Colon (tissue), 2 donors: ENCODE measurements around the gene ITGB8.
"Not testable (repeated sequence)": the region's sequence is repeated elsewhere in the genome, so short reads cannot be mapped to it uniquely, and the experiment has no call there.

ENCODE experiments used
- FAIRE-seq: peaks from 2 replicates; lab custom pipeline; 2012; peaks lifted over from hg19 to GRCh38; lab: Jason Lieb, UNC
- donor health status: control.
- donor health status: control.

Gene ITGB8

GRCh38 chr7:20385126-20385525, 54.4 kb downstream of the ITGB8 start:
- FAIRE-seq: no peak

GRCh38 chr7:20388084-20388483, 57.4 kb downstream of the ITGB8 start:
- FAIRE-seq: no peak

- FAIRE-seq: not testable (repeated sequence)
These were observed 58.5 kb downstream of the ITGB8 start for GRCh38 chr7:20389192-20389591.

GRCh38 chr7:20393021-20393610, 62.4 kb downstream of the ITGB8 start:
- FAIRE-seq: no peak

- no peak for FAIRE-seq
These were observed 62.9 kb downstream of the ITGB8 start for GRCh38 chr7:20393616-20394015.

- no peak for FAIRE-seq
These were observed 63.6 kb downstream of the ITGB8 start for GRCh38 chr7:20394284-20394683.

GRCh38 chr7:20395104-20395503, 64.4 kb downstream of the ITGB8 start:
- no peak for FAIRE-seq

GRCh38 chr7:20395511-20395910, 64.8 kb downstream of the ITGB8 start:
- FAIRE-seq: peak; percentile 53

GRCh38 chr7:20399521-20399920, 68.8 kb downstream of the ITGB8 start:
- no peak for FAIRE-seq

- no peak for FAIRE-seq
These were observed 71.4 kb downstream of the ITGB8 start for GRCh38 chr7:20401861-20402746.

GRCh38 chr7:20402747-20403230, 72.1 kb downstream of the ITGB8 start:
- peak; percentile 43 for FAIRE-seq

- FAIRE-seq: no peak
These were observed 72.6 kb downstream of the ITGB8 start for GRCh38 chr7:20403331-20403730.

GRCh38 chr7:20404320-20404719, 73.6 kb downstream of the ITGB8 start:
- FAIRE-seq: no peak

GRCh38 chr7:20407585-20408466, 77.1 kb downstream of the ITGB8 start:
- FAIRE-seq: no peak

GRCh38 chr7:20408467-20408826, 77.7 kb downstream of the ITGB8 start:
- no peak for FAIRE-seq

GRCh38 chr7:20409961-20410360, 79.3 kb downstream of the ITGB8 start:
- no peak for FAIRE-seq

- FAIRE-seq: no peak
These were observed 80.7 kb downstream of the ITGB8 start for GRCh38 chr7:20411372-20411771.

GRCh38 chr7:20412032-20412431, 81.3 kb downstream of the ITGB8 start:
- FAIRE-seq: no peak

- no peak for FAIRE-seq
These were observed 86.6 kb downstream of the ITGB8 start for GRCh38 chr7:20417260-20417659.

- no peak for FAIRE-seq
These were observed 87.1 kb downstream of the ITGB8 start for GRCh38 chr7:20417675-20418382.

GRCh38 chr7:20424500-20424899, 93.8 kb downstream of the ITGB8 start:
- no peak for FAIRE-seq

- FAIRE-seq: no peak
These were observed 100.0 kb downstream of the ITGB8 start for GRCh38 chr7:20430664-20431063.
